ENCODE results near the gene POLD1. TPM values are rescaled to one million over a fixed set of nuclear protein-coding genes. Genes with fewer than 3 reads are reported as not detected.

Gene POLD1
- total and polyA plus RNA-seq, 7 experiments from 2014 or later, result 26.0 to 110 (median 40.8) TPM

- Histone ChIP-seq H3K27ac (ENCODE audit: low read depth, low read length) (no peak overlapping the region), H3K36me3 (ENCODE audit: control insufficient read depth in 2 of 3, insufficient read depth in 3 of 3, low read length in 3 of 3) (peaks cover 0 to 58% (median 33%) of the 10 kb centered on the region in 3 experiments), H3K9me3 (ENCODE audit: control insufficient read depth in 2 of 3, low read length in 3 of 3) (no peaks in the 10 kb centered on the region), H3K4me1 (ENCODE audit: control insufficient read depth in 2 of 2, insufficient read depth in 2 of 2, low read length in 2 of 2) (peaks cover 8 to 11% of the 10 kb centered on the region in 2 donors), H3K27me3 (ENCODE audit: control insufficient read depth in 2 of 2, insufficient read depth in 2 of 2, low read length in 2 of 2) (no peaks in the 10 kb centered on the region), H3K4me3 (ENCODE audit: low read length) (no peak overlapping the region)
- peaks cover 0 to 8% (median 0%) of the 10 kb centered on the region in 11 donors for H3K9me3 Mint-ChIP-seq
- peaks cover 21 to 49% (median 39%) of the 10 kb centered on the region in 7 donors for H3K4me1 Mint-ChIP-seq
- H3K36me3 Mint-ChIP-seq, result peaks cover 11 to 26% (median 16%) of the 10 kb centered on the region in 5 donors
- intact Hi-C loops (cut with micrococcal nuclease), result loop anchor here (5.0 to 10.0 kb wide), 4 partner anchors 53 to 985 kb away; partner anchors contain the start of genes CLDND2 (in 1 of the 2), CLEC11A (in 1 of the 2), ETFB (in 1 of the 2) and MYBPC2 (in 1 of the 2)
- peak overlapping the region in 1 of 10 donors; percentile 8 for H3K4me3 Mint-ChIP-seq
- POLR2A ChIA-PET, result no interaction called here
- CTCF ChIA-PET, result no interaction called here
- H3K27ac Mint-ChIP-seq, result peak overlapping the region in 4 of 9 donors; percentile 29 to 85 (median 68)
- no peak for DNase-seq
- H3K27me3 Mint-ChIP-seq, result no peaks in the 10 kb centered on the region
- ATAC-seq, result no peak
These were observed 4.5 kb upstream of the POLD1 start for GRCh38 chr19:50379602-50380001.

GRCh38 chr19:50380137-50380536 is 4.0 kb upstream of the POLD1 start:
- no peak for ATAC-seq
- DNase-seq, result no peak
- H3K4me1 ChIP-seq (ENCODE audit: control insufficient read depth in 2 of 2, insufficient read depth in 2 of 2, low read length in 2 of 2), result peaks cover 8 to 16% of the 10 kb centered on the region in 2 donors
- peaks cover 0 to 8% (median 0%) of the 10 kb centered on the region in 11 donors for H3K9me3 Mint-ChIP-seq
- peaks cover 0 to 58% (median 33%) of the 10 kb centered on the region in 3 experiments for H3K36me3 ChIP-seq (ENCODE audit: control insufficient read depth in 2 of 3, insufficient read depth in 3 of 3, low read length in 3 of 3)
- peaks cover 11 to 26% (median 16%) of the 10 kb centered on the region in 5 donors for H3K36me3 Mint-ChIP-seq
- H3K27me3 ChIP-seq (ENCODE audit: control insufficient read depth in 2 of 2, insufficient read depth in 2 of 2, low read length in 2 of 2), result no peaks in the 10 kb centered on the region
- H3K4me1 Mint-ChIP-seq, result peaks cover 27 to 53% (median 45%) of the 10 kb centered on the region in 7 donors
- peak overlapping the region in 1 of 10 donors; percentile 60 for H3K4me3 Mint-ChIP-seq
- no peaks in the 10 kb centered on the region for H3K27me3 Mint-ChIP-seq
- ChIA-PET POLR2A (no interaction called here), CTCF (no interaction called here)
- no peaks in the 10 kb centered on the region for H3K9me3 ChIP-seq (ENCODE audit: control insufficient read depth in 2 of 3, low read length in 3 of 3)
- intact Hi-C loops (cut with micrococcal nuclease), result loop anchor here (5.0 to 10.0 kb wide), 3 partner anchors 52 to 985 kb away; partner anchors contain the start of genes CLDND2 (in 1 of the 2), CLEC11A (in 1 of the 2), ETFB (in 1 of the 2) and MYBPC2 (in 1 of the 2)
- H3K4me3 ChIP-seq (ENCODE audit: low read length), result no peak overlapping the region
- H3K27ac Mint-ChIP-seq, result peak overlapping the region in 2 of 9 donors; percentile 44 to 85
- no peak overlapping the region for H3K27ac ChIP-seq (ENCODE audit: low read depth, low read length)

GRCh38 chr19:50380751-50381151 is 3.4 kb upstream of the POLD1 start:
- peaks cover 28 to 56% (median 49%) of the 10 kb centered on the region in 7 donors for H3K4me1 Mint-ChIP-seq
- intact Hi-C loops (cut with micrococcal nuclease), result loop anchor here (5.0 to 10.0 kb wide), 3 partner anchors 52 to 984 kb away; partner anchors contain the start of genes CLDND2 (in 1 of the 2), CLEC11A (in 1 of the 2), ETFB (in 1 of the 2) and MYBPC2 (in 1 of the 2)
- Histone ChIP-seq H3K27ac (ENCODE audit: low read depth, low read length) (no peak overlapping the region), H3K4me3 (ENCODE audit: low read length) (no peak overlapping the region), H3K9me3 (ENCODE audit: control insufficient read depth in 2 of 3, low read length in 3 of 3) (no peaks in the 10 kb centered on the region), H3K27me3 (ENCODE audit: control insufficient read depth in 2 of 2, insufficient read depth in 2 of 2, low read length in 2 of 2) (no peaks in the 10 kb centered on the region), H3K36me3 (ENCODE audit: control insufficient read depth in 2 of 3, insufficient read depth in 3 of 3, low read length in 3 of 3) (peaks cover 0 to 58% (median 33%) of the 10 kb centered on the region in 3 experiments), H3K4me1 (ENCODE audit: control insufficient read depth in 2 of 2, insufficient read depth in 2 of 2, low read length in 2 of 2) (peaks cover 7 to 17% of the 10 kb centered on the region in 2 donors)
- no peaks in the 10 kb centered on the region for H3K27me3 Mint-ChIP-seq
- POLR2A ChIA-PET, result no interaction called here
- peak overlapping the region in 1 of 10 donors; percentile 34 for H3K4me3 Mint-ChIP-seq
- peak overlapping the region in 2 of 9 donors; percentile 47 to 57 for H3K27ac Mint-ChIP-seq
- peaks cover 11 to 26% (median 16%) of the 10 kb centered on the region in 5 donors for H3K36me3 Mint-ChIP-seq
- DNase-seq (peak in 1 of 9 donors; percentile 19), ATAC-seq (no peak)
- peaks cover 0 to 8% (median 0%) of the 10 kb centered on the region in 11 donors for H3K9me3 Mint-ChIP-seq
- CTCF ChIA-PET, result no interaction called here

GRCh38 chr19:50381881-50382729 is 2.0 kb upstream of the POLD1 start:
- Histone ChIP-seq H3K9me3 (ENCODE audit: control insufficient read depth in 2 of 3, low read length in 3 of 3) (no peaks in the 10 kb centered on the region), H3K36me3 (ENCODE audit: control insufficient read depth in 2 of 3, insufficient read depth in 3 of 3, low read length in 3 of 3) (peaks cover 0 to 60% (median 33%) of the 10 kb centered on the region in 3 experiments), H3K27me3 (ENCODE audit: control insufficient read depth in 2 of 2, insufficient read depth in 2 of 2, low read length in 2 of 2) (no peaks in the 10 kb centered on the region), H3K4me3 (ENCODE audit: low read length) (no peak overlapping the region), H3K27ac (ENCODE audit: low read depth, low read length) (no peak overlapping the region), H3K4me1 (ENCODE audit: control insufficient read depth in 2 of 2, insufficient read depth in 2 of 2, low read length in 2 of 2) (peaks cover 3 to 15% of the 10 kb centered on the region in 2 donors)
- peak in 1 of 9 donors; percentile 22 for DNase-seq
- ATAC-seq, result no peak
- ChIA-PET CTCF (no interaction called here), POLR2A (no interaction called here)
- H3K9me3 Mint-ChIP-seq, result peaks cover 0 to 8% (median 0%) of the 10 kb centered on the region in 11 donors
- H3K36me3 Mint-ChIP-seq, result peaks cover 11 to 26% (median 15%) of the 10 kb centered on the region in 5 donors
- H3K4me1 Mint-ChIP-seq, result peaks cover 25 to 50% (median 43%) of the 10 kb centered on the region in 7 donors
- no peaks in the 10 kb centered on the region for H3K27me3 Mint-ChIP-seq
- H3K4me3 Mint-ChIP-seq, result no peak overlapping the region
- H3K27ac Mint-ChIP-seq, result peak overlapping the region in 4 of 9 donors; percentile 38 to 94 (median 65)
- intact Hi-C loops (cut with micrococcal nuclease), result loop anchor here (5.0 to 10.0 kb wide), 3 partner anchors 50 to 983 kb away; partner anchors contain the start of genes CLDND2 (in 1 of the 2), CLEC11A (in 1 of the 2), ETFB (in 1 of the 2) and MYBPC2 (in 1 of the 2)

- peak overlapping the region; percentile 55 for H3K4me3 ChIP-seq (ENCODE audit: low read length)
These were observed 921 bp upstream of the POLD1 start for GRCh38 chr19:50383001-50383851.

More at GRCh38 chr19:50383001-50383851, 921 bp upstream of the POLD1 start:
- H3K27me3 ChIP-seq (ENCODE audit: control insufficient read depth in 2 of 2, insufficient read depth in 2 of 2, low read length in 2 of 2), result no peaks in the 10 kb centered on the region
- DNase-seq, result peak in 1 of 9 donors; percentile 21
- no peaks in the 10 kb centered on the region for H3K9me3 ChIP-seq (ENCODE audit: control insufficient read depth in 2 of 3, low read length in 3 of 3)
- peak; percentile 19 for ATAC-seq
- peaks cover 3 to 7% of the 10 kb centered on the region in 2 donors for H3K4me1 ChIP-seq (ENCODE audit: control insufficient read depth in 2 of 2, insufficient read depth in 2 of 2, low read length in 2 of 2)
- Mint-ChIP-seq H3K4me1 (peaks cover 16 to 49% (median 36%) of the 10 kb centered on the region in 7 donors), H3K4me3 (peak overlapping the region; percentile 91 to 99 (median 94)), H3K27ac (peak overlapping the region; percentile 80 to 97 (median 94)), H3K36me3 (peaks cover 11 to 26% (median 14%) of the 10 kb centered on the region in 5 donors), H3K9me3 (peaks cover 0 to 8% (median 0%) of the 10 kb centered on the region in 11 donors), H3K27me3 (no peaks in the 10 kb centered on the region)
- peaks cover 0 to 55% (median 25%) of the 10 kb centered on the region in 3 experiments for H3K36me3 ChIP-seq (ENCODE audit: control insufficient read depth in 2 of 3, insufficient read depth in 3 of 3, low read length in 3 of 3)
- intact Hi-C loops (cut with micrococcal nuclease), result loop anchor here (5.0 to 10.0 kb wide), 3 partner anchors 49 to 982 kb away; partner anchors contain the start of genes CLDND2 (in 1 of the 2), CLEC11A (in 1 of the 2), ETFB (in 1 of the 2) and MYBPC2 (in 1 of the 2)
- POLR2A ChIA-PET, result interaction anchor here (1.0 to 2.0 kb wide), 7 partner anchors 8 to 422 kb away, joined by 3 to 11 read pairs (median 6); partner anchors contain the start of genes JOSD2 and NR1H2
- CTCF ChIA-PET, result interaction anchor here (0.7 to 1.0 kb wide), 2 partner anchors 8 to 787 kb away, joined by 4 to 6 read pairs; no protein-coding TSS in a partner anchor
- H3K27ac ChIP-seq (ENCODE audit: low read depth, low read length), result peak overlapping the region; percentile 70

Measured in naive thymus-derived CD4-positive, alpha-beta T cell (primary cell).